ENCODE results near the gene LRCOL1. TPM values are rescaled to one million over a fixed set of nuclear protein-coding genes. Genes with fewer than 3 reads are reported as not detected.

The LRCOL1 gene
- total and polyA plus RNA-seq, 10 of the 15 experiments (the other 5 are each of a cell fraction or from before 2014, with no cell fraction given) = not detected

DNA sequence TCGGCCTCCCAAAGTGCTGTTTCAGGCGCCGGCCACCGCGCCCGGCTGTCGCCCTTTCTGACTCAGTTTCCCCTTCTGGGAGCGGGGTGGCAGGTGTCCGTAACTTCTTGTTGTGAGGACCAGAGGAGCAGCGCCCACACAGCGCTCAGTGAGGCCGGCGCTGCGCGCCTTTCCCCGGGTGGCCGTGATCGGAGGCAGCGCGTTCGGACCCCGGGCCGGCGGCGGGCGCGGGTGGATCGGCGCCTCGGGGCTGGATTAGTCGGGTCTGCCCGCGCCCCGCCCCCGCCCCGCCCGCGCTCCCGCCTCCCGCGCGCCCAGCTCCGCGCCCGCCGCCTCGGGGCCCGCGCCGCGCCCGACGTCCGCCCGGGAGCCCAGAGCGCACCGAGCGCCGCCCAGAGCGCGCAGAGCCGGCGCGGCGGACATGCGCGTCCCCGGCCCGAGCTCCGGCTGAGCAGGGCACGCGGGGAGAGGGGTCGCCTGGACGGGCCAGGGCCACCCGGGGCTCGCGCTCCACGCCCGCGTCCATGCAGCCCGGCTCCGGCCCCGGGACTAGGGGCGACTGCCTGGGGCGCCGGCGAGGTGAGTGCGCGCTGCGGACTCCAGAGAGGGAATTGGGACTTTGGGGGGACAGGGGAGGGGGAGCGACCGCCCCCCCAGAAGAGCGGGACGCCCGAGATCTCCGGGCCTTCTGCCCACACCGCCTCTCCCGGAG is 50.6 kb downstream of the LRCOL1 start (continued):
- TF ChIP-seq FOS (IDR thresholded peaks at IDR 0.05; ENCODE audit: borderline replicate concordance, extremely low read depth, insufficient read length) (no peak), POLR2A (IDR thresholded peaks at IDR 0.05; ENCODE audit: low read depth, low read length) (peak; percentile 32; the same call in 1 of the 2 replicates)

DNA sequence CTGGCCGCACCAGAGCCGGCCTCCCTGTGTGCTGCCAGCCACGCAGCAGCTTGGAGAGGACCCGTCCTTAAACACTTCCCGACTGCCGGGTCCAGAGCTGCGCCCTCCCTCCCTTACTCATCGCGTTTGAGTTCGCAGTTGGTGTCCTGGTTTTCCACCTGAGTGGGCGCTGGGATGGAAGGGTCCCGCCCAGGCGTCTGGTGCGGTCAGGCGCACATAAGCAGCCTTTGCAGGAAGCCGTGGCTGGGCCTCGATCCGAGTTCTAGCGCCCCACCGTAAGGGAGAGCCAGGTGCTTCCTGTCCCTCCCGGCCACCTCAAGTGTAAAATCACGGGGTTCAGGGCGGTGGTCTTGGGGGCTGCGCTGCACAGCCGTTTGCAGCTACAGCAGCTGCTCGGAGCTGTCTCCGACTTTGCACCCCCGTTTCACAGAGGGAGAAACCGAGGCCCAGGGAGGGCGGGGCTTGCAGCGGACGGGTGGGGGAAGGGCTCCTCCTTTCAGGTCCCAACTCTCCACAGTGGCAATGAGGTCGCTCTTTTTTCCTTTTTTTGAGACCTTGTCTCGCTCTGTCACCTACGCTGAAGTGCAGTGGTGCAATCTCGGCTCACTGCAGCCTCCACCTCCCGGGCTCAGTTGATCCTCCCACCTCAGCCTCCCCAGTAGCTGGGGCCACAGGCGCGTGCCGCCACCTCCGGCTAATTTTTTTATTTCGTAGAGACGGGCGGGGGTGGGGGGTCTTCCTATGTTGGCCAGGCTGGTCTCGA is 51.3 kb downstream of the LRCOL1 start:
- ChIA-PET SMC1A (ENCODE audit: uncharacterized antibody, unreplicated experiment) (no interaction called here), CTCF (no interaction called here), RAD21 (ENCODE audit: unreplicated experiment) (no interaction called here), POLR2A (interaction anchor here (0.6 kb wide), 1 partner anchor 475 kb away, joined by 3 read pairs; no protein-coding TSS in a partner anchor)
- peaks cover 6% of the 10 kb centered on the region; the same call in 1 of the 2 replicates for H3K4me1 ChIP-seq (ENCODE audit: control insufficient read depth, insufficient read depth, low read length)
- H4K20me1 ChIP-seq (ENCODE audit: control insufficient read depth, insufficient read depth) = no peaks in the 10 kb centered on the region
- FAIRE-seq = no peak
- no peak overlapping the region for H3K27ac ChIP-seq (ENCODE audit: control insufficient read depth, insufficient read depth)
- in situ Hi-C loops (cut with MboI) = loop anchor here (5.0 kb wide), 1 partner anchor 142 kb away; no protein-coding TSS in a partner anchor
- no peaks in the 10 kb centered on the region; a peak in 1 of 4 replicates for H3K27me3 ChIP-seq (replicated peaks in 1 of 2; ENCODE audit: control insufficient read depth in 2 of 2, insufficient read depth in 2 of 2, low read length in 1 of 2)
- intact Hi-C loops (cut with micrococcal nuclease; ENCODE audit: unreplicated experiment) = no loop called here
- no TSS peak for BruUV-seq (replicated peaks)
- H3K36me3 ChIP-seq (ENCODE audit: control insufficient read depth in 2 of 2, insufficient read depth in 2 of 2, low read length in 1 of 2) = no peaks in the 10 kb centered on the region
- no peaks in the 10 kb centered on the region for H3K9me3 ChIP-seq (replicated peaks; ENCODE audit: control insufficient read depth, insufficient read depth, low read length)
- no peaks in the 10 kb centered on the region for H3K79me2 ChIP-seq (ENCODE audit: control insufficient read depth, insufficient read depth, low read length)
- 9% methylated on average over 44 of the region's 45 CpGs for WGBS (ENCODE audit: insufficient coverage, insufficient replicate concordance, low lambda C conversion rate, missing lambda C conversion rate)
- ATAC-seq = no peak
- no peak for DNase-seq (ENCODE audit: low read depth, low spot score)
- H3K9ac ChIP-seq (ENCODE audit: control insufficient read depth, insufficient read depth, low read length) = no peak overlapping the region
- peak overlapping the region; percentile 65 for H3K4me3 ChIP-seq
- peak overlapping the region; percentile 75 for H3K4me2 ChIP-seq (ENCODE audit: control insufficient read depth, insufficient read depth)
- no peak overlapping the region for H2AFZ ChIP-seq (ENCODE audit: control insufficient read depth, low read depth, low read length)
- TF ChIP-seq, protein P1, sequence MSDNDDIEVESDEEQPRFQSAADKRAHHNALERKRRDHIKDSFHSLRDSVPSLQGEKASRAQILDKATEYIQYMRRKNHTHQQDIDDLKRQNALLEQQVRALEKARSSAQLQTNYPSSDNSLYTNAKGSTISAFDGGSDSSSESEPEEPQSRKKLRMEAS (IDR thresholded peaks at IDR 0.05; ENCODE audit: low read depth, low read length) = no peak
- TF ChIP-seq SKIL (IDR thresholded peaks at IDR 0.05; ENCODE audit: low read depth, poor library complexity, severe bottlenecking) (no peak), DPF2 (IDR thresholded peaks at IDR 0.05) (no peak), BCL3 (IDR thresholded peaks at IDR 0.05; ENCODE audit: borderline replicate concordance, insufficient read depth, low read depth, low read length, poor library complexity, severe bottlenecking) (no peak), YBX1 (IDR thresholded peaks at IDR 0.05) (no peak), RAD51 (IDR thresholded peaks at IDR 0.05) (no peak), BACH1 (IDR thresholded peaks at IDR 0.05; ENCODE audit: borderline replicate concordance) (no peak), KLF5 (IDR thresholded peaks at IDR 0.05; ENCODE audit: partially characterized antibody) (no peak), NFXL1 (IDR thresholded peaks at IDR 0.05; ENCODE audit: borderline replicate concordance) (no peak), NR2F1 (conservative IDR thresholded peaks at IDR 0.05) (no peak), FOXK2 (IDR thresholded peaks at IDR 0.05) (no peak), CHD1 (IDR thresholded peaks at IDR 0.05; ENCODE audit: low read depth, low read length) (no peak), CREB1 (IDR thresholded peaks at IDR 0.05; ENCODE audit: low read depth) (no peak)
- TF ChIP-seq, protein P2, sequence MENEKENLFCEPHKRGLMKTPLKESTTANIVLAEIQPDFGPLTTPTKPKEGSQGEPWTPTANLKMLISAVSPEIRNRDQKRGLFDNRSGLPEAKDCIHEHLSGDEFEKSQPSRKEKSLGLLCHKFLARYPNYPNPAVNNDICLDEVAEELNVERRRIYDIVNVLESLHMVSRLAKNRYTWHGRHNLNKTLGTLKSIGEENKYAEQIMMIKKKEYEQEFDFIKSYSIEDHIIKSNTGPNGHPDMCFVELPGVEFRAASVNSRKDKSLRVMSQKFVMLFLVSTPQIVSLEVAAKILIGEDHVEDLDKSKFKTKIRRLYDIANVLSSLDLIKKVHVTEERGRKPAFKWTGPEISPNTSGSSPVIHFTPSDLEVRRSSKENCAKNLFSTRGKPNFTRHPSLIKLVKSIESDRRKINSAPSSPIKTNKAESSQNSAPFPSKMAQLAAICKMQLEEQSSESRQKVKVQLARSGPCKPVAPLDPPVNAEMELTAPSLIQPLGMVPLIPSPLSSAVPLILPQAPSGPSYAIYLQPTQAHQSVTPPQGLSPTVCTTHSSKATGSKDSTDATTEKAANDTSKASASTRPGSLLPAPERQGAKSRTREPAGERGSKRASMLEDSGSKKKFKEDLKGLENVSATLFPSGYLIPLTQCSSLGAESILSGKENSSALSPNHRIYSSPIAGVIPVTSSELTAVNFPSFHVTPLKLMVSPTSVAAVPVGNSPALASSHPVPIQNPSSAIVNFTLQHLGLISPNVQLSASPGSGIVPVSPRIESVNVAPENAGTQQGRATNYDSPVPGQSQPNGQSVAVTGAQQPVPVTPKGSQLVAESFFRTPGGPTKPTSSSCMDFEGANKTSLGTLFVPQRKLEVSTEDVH (IDR thresholded peaks at IDR 0.05; ENCODE audit: low read depth, partially characterized antibody) = no peak
